ENCODE measurements around the gene KLF3. TPM values are rescaled to one million over a fixed set of nuclear protein-coding genes. Genes with fewer than 3 reads are reported as not detected.
"Not testable (repeated sequence)": the region's sequence is repeated elsewhere in the genome, so short reads cannot be mapped to it uniquely, and the experiment has no call there.

The KLF3 gene
- total RNA-seq, 1 experiment from 2014 or later: 14.4 TPM

- Histone ChIP-seq H3K4me1 (ENCODE audit: control insufficient read depth, insufficient read depth, low read length) (no peaks in the 10 kb centered on the region), H3K27me3 (ENCODE audit: control insufficient read depth, insufficient read depth, low read length) (no peaks in the 10 kb centered on the region), H3K36me3 (ENCODE audit: control insufficient read depth, insufficient read depth, low read length) (no peaks in the 10 kb centered on the region), H3K9me3 (ENCODE audit: control insufficient read depth, insufficient read depth, low read depth, low read length) (no peaks in the 10 kb centered on the region), H3K27ac (ENCODE audit: low read length) (no peak overlapping the region), H3K4me3 (ENCODE audit: low read depth in 2 of 2, low read length in 2 of 2) (no peak overlapping the region)
- POLR2A ChIA-PET: no interaction called here
- in situ Hi-C loops (cut with HindIII; ENCODE audit: low pct_unique_long_range_greater_than_20kb, low sequenced_read_pairs) (no loop called here), intact Hi-C loops (cut with micrococcal nuclease; ENCODE audit: unreplicated experiment) (no loop called here)
- TF ChIP-seq TCF7L2 (IDR thresholded peaks at IDR 0.05; ENCODE audit: low read depth, low read length) (no peak), CTCF (IDR thresholded peaks at IDR 0.05) (no peak), SIN3A (IDR thresholded peaks at IDR 0.05; ENCODE audit: borderline replicate concordance, insufficient read depth, low read depth, low read length) (no peak), POLR2AphosphoS5 (IDR thresholded peaks at IDR 0.05; ENCODE audit: low read depth, low read length) (no peak), REST (IDR thresholded peaks at IDR 0.05; ENCODE audit: insufficient read depth in 1 of 2, low read depth in 2 of 2, low read length in 1 of 2) (no peak)
- CTCF ChIA-PET: no interaction called here
- no peak for ATAC-seq
- DNase-seq (ENCODE audit: low read depth, low spot score): no peak
- no TSS peak for BruUV-seq (replicated peaks)
These were observed 39.7 kb upstream of the KLF3 start for GRCh38 chr4:38624311-38624710.

GRCh38 chr4:38625508-38625907, 38.5 kb upstream of the KLF3 start:
- H3K27me3 ChIP-seq (ENCODE audit: control insufficient read depth, insufficient read depth, low read length): no peaks in the 10 kb centered on the region
- ATAC-seq (no peak), DNase-seq (ENCODE audit: low read depth, low spot score) (no peak)
- H3K4me1 ChIP-seq (ENCODE audit: control insufficient read depth, insufficient read depth, low read length): no peaks in the 10 kb centered on the region
- H3K4me3 ChIP-seq (ENCODE audit: low read depth in 2 of 2, low read length in 2 of 2): no peak overlapping the region
- ChIA-PET CTCF (no interaction called here), POLR2A (no interaction called here)
- in situ Hi-C loops (cut with HindIII; ENCODE audit: low pct_unique_long_range_greater_than_20kb, low sequenced_read_pairs) (no loop called here), intact Hi-C loops (cut with micrococcal nuclease; ENCODE audit: unreplicated experiment) (no loop called here)
- TF ChIP-seq CTCF (IDR thresholded peaks at IDR 0.05): no peak
- TF ChIP-seq REST (IDR thresholded peaks at IDR 0.05; ENCODE audit: insufficient read depth in 1 of 2, low read depth in 2 of 2, low read length in 1 of 2): no peak
- TF ChIP-seq SIN3A (IDR thresholded peaks at IDR 0.05; ENCODE audit: borderline replicate concordance, insufficient read depth, low read depth, low read length): no peak
- TF ChIP-seq POLR2AphosphoS5 (IDR thresholded peaks at IDR 0.05; ENCODE audit: low read depth, low read length): no peak
- TF ChIP-seq TCF7L2 (IDR thresholded peaks at IDR 0.05; ENCODE audit: low read depth, low read length): no peak
- no peaks in the 10 kb centered on the region for H3K36me3 ChIP-seq (ENCODE audit: control insufficient read depth, insufficient read depth, low read length)
- H3K27ac ChIP-seq (ENCODE audit: low read length): no peak overlapping the region
- no TSS peak for BruUV-seq (replicated peaks)
- no peaks in the 10 kb centered on the region for H3K9me3 ChIP-seq (ENCODE audit: control insufficient read depth, insufficient read depth, low read depth, low read length)

- BruUV-seq (replicated peaks); H3K9me3 ChIP-seq (ENCODE audit: control insufficient read depth, insufficient read depth, low read depth, low read length); H3K36me3 ChIP-seq (ENCODE audit: control insufficient read depth, insufficient read depth, low read length); H3K27me3 ChIP-seq (ENCODE audit: control insufficient read depth, insufficient read depth, low read length); intact Hi-C loops (cut with micrococcal nuclease; ENCODE audit: unreplicated experiment); H3K27ac ChIP-seq (ENCODE audit: low read length); POLR2A ChIA-PET; CTCF ChIA-PET; H3K4me3 ChIP-seq (ENCODE audit: low read depth in 2 of 2, low read length in 2 of 2); DNase-seq (ENCODE audit: low read depth, low spot score); ATAC-seq; H3K4me1 ChIP-seq (ENCODE audit: control insufficient read depth, insufficient read depth, low read length); in situ Hi-C loops (cut with HindIII; ENCODE audit: low pct_unique_long_range_greater_than_20kb, low sequenced_read_pairs): not testable (repeated sequence)
These were observed 37.0 kb upstream of the KLF3 start for GRCh38 chr4:38626901-38627444.
